HT1080 (cell line): ENCODE measurements around the gene RBM12. TPM values are rescaled to one million over a fixed set of nuclear protein-coding genes. Genes with fewer than 3 reads are reported as not detected.

ENCODE experiments used
- DNase-seq: peaks from one replicate; pipeline ENCODE4 v3.0.0-alpha.2; 2015; ENCODE audit warnings: low read depth
- total RNA-seq: library from RNA; depleted of rRNA; stranded (reverse); fragments of >200 nt; shearing (Covaris generic); gene quantifications from 2 replicates; pipeline ENCODE4 v1.2.3, GENCODE V29; 2014

RBM12 gene
- total RNA-seq, 1 experiment from 2014 or later = 68.1 TPM

- no peak for DNase-seq
These were observed 4.4 kb downstream of the RBM12 start for GRCh38 chr20:35660122-35660937.

GRCh38 chr20:35657271-35657670 is 7.4 kb downstream of the RBM12 start:
- no peak for DNase-seq

- no peak for DNase-seq
These were observed 10.3 kb downstream of the RBM12 start for GRCh38 chr20:35654415-35654814.

GRCh38 chr20:35653893-35654292 is 10.8 kb downstream of the RBM12 start:
- DNase-seq = no peak

- no peak for DNase-seq
These were observed 11.3 kb downstream of the RBM12 start for GRCh38 chr20:35653430-35653734.

DNA sequence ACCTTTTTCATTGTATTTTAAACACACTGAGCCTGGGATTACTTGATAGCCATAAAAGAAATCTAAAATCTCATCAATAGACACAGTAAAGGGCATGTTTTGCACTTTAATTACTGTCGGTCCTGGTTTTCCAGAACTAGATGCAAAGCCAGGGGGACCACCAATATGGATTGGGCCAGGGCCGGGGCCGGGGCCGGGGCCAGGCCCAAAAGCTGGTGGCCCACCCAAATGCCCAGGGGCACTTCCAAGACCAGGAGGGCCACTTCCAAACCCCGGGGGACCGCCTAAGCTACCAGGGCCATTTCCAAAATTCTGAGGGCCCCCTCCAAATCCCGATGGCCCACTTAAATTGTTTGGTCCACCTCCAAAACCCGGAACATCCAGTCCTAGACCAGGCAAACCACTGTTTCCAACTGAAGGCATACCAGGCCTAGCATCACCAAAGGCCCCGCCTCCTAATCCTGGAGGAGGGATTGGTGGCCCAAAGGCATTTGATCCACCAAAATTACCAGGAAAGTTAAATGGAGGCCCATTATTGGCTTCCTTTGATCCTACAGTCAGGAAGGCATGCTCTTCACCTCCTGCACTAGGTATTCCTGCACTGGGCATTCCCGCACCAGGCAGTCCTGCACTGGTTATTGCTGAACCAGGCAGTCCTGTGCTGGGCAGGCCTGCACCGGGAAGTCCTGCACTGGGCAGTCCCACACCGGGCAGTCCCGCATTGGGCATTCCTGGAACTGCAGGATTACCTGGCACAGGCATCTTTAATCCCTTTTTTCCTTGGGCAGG is 11.9 kb downstream of the RBM12 start:
- DNase-seq = no peak

DNA sequence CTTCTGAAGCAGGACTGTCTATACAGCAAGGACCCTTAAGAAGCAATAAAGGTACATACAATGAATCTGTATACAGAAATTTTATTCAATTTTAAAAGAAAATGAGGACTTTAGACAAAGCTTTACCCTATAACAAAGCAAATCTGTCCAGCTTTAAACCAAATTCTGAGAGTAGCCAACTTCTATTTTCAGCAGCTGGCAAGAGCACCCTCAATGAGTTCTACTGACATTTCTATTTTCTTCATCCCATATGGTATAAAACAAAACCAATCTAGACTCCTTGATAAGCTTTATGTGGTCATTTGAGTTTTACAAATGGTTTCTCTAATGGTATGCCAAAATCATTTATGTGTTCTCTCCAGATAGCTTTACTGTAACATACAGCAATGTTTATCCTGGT is 12.7 kb downstream of the RBM12 start:
- DNase-seq = no peak

DNA sequence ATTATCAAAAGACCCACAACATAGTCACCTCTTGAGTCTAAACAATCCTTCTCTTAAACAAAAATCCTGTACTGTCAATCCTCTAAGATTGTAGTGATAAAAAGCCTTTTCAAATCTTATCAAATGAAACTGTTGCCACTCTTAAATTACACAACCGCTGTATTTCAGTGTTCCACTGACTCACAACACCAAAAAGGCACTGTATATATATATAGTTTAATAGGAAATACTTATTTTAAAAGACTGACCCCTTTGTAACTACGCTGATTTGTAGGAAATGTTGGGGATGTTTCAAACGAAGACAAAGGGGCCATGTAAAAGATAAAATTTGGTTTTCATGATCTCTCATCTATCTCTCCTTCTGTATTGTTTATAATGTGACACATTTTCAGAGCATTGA is 14.1 kb downstream of the RBM12 start:
- no peak for DNase-seq

GRCh38 chr20:35648836-35649235 is 15.9 kb downstream of the RBM12 start:
- no peak for DNase-seq

GRCh38 chr20:35644806-35645205 is 19.9 kb downstream of the RBM12 start:
- DNase-seq = no peak

DNA sequence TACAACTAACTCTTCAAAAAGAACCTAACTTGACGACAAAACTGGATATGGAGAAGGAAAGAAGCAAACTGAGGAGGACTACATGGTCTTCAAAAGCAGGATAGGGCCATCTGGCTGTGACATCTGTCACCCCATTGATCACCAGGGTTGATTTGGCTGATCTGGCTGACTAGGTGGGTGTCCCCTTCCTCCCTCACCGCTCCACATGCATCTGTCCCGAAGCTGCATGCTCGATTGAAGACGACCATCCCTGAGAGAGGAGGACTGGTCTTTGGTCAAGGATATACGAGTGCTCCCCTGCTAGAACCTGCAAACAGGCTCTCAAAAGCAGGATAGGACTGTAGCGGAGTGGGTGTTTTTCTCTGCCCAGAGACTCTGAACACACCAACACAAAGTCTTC is 21.7 kb downstream of the RBM12 start:
- DNase-seq = no peak

- no peak for DNase-seq
These were observed 23.0 kb downstream of the RBM12 start for GRCh38 chr20:35641743-35642142.

DNA sequence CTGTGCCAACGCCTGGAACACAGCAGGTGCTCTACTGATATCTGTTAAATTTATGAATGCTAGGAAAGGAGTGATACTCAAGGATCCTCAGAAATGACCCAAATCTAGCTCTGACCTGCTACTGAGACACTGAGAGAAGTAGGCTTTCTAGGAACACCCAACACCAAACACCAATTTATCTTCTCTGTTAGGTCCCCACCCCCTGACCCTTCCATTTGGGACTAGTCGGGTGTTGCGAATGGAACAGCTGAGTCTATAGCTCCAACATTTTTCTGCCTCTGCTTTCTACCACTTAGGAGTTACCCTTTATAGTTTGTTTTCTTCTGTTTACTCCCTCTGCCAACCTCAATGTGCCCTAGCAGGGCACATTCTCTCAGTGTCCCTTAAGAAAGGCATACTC is 24.0 kb downstream of the RBM12 start:
- no peak for DNase-seq

DNA sequence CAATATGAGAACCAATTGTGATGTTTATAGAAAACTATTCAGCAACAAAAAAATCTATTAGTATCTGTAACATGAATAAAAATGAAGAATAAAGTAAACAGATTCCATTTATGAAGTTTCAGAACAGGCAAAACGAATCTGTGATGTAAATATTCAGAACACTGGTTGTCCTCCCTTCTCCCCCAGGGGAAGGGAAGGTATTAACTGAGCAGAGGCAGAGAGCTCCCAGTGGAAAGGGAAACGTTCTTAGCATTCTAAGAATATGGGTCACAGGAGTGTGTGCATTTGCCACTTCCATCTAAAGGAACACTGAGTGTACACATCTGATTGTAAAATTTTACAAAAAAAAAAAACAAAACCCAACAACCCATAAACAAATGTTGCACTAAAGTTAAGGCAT is 25.9 kb downstream of the RBM12 start:
- DNase-seq = no peak

DNA sequence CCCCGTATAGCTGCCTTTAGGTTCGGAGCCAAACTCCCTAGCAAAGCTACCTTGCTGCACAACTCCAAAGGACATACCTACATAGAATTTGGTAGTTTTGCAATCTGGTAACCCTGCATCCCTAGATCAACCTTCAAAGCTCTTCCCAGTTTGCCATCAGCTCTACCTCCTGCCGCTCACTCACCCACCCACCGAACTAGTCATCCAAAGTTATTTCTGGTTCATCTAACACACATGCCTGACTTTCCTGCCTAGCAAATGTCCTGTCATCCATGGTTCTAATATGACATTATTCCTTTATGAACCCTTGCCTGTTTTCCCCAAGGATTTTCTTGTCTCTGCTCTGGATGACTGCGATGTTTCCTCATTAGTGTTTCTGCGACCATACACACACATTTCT is 27.4 kb downstream of the RBM12 start:
- no peak for DNase-seq

DNA sequence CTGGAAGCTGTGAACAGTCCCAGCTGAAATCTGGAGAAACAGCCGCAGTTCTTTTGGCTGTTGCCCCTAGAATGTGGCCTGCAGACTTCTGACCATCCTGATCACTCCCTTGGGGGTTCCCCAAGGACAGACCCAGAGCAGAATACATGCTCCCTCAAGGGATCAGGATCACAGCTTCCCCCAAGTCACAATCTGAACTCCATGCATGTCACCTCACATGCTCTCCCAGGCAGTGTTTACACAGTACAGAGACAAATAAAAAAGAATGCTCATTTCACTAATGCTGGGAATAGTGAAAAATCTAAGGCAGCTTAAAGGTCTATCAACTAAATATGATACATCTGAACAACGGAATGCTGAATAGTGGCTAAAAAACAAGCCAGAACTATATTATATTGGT is 28.6 kb downstream of the RBM12 start:
- DNase-seq = no peak

- DNase-seq = no peak
These were observed 29.0 kb downstream of the RBM12 start for GRCh38 chr20:35635652-35636051.

- DNase-seq = no peak
These were observed 32.1 kb downstream of the RBM12 start for GRCh38 chr20:35632539-35633115.

DNA sequence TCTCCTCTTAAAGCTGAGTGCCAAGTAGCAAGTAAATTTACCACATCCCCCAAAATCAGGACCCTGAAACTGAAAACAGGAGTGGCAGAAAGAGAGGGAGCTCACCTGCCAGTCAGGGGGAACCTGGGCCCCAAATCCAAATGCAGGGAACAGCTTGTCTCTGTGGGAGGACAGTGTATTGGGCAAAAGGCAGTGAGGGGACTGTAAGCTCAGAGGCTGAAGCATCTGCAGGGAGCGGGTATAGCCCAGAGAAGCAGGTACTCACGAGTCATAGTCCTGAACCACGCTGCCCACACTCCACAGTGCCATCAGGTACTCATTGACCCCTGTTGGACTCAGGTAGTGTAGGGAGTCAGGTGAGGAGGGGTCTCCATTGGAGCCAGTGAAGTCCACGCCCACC is 34.1 kb downstream of the RBM12 start:
- DNase-seq = no peak

GRCh38 chr20:35629427-35630145 is 35.1 kb downstream of the RBM12 start:
- DNase-seq = no peak

GRCh38 chr20:35627121-35627520 is 37.6 kb downstream of the RBM12 start:
- DNase-seq = no peak
